Measurements from ENCODE around the gene JAM2.

Gene JAM2

GRCh38 chr21:25717491-25718147, 78.6 kb downstream of the JAM2 start:
- DNase-seq (ENCODE audit: low read depth in 2 of 2): no peak

DNA sequence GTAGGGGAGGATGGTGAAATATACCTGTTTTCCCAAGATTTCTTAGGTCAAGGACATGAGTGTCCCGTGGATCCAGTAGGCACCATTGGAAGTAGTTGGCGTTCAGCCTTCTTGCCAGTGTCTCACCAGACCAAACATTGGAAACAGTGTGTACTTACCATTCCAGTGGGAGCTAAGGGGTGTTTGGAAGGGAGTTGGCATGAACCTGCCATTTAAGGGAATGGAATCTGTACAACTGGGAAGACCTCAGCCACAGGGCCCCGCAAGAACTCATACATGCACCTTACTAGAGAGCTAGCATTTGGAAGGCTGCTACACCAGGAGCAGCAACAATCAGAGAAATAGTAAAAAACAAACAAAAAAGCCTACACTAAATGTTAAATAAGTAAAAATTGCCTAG, 82.9 kb downstream of the JAM2 start:
- no peak for DNase-seq (ENCODE audit: low read depth in 2 of 2)

GRCh38 chr21:25722631-25723030, 83.6 kb downstream of the JAM2 start:
- no peak for DNase-seq (ENCODE audit: low read depth in 2 of 2)

DNA sequence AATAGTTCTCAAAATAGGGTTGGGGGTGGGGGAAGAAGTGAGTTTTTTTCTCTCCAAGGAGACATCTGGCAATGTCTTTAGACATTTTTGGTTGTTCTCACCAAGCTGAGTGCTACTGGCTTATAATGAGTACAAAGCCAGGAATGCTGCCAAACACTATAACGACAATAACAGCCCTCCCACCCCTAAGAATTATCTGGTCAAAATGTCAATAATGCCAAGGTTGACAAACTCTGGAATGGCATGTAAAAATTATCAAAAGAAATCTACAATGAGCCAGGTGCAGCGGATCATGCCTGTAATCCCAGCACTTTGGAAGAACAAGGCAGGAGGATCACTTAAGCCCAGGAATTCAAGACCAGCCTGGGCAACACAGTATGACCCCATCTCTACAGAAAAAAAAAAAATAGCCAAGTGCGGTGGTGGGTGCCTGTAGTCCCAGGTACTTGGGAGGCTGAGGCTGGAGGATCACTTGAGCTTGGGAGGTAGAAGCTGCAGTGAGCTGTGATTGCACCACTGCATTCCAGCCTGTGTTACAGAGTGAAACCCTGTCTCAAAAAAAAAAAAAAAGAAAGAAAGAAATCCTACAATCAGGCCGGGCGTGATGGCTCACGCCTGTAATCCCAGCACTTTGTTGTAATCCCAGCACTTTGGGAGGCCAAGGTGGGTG, 93.2 kb downstream of the JAM2 start:
- DNase-seq (ENCODE audit: low read depth in 2 of 2): no peak

DNA sequence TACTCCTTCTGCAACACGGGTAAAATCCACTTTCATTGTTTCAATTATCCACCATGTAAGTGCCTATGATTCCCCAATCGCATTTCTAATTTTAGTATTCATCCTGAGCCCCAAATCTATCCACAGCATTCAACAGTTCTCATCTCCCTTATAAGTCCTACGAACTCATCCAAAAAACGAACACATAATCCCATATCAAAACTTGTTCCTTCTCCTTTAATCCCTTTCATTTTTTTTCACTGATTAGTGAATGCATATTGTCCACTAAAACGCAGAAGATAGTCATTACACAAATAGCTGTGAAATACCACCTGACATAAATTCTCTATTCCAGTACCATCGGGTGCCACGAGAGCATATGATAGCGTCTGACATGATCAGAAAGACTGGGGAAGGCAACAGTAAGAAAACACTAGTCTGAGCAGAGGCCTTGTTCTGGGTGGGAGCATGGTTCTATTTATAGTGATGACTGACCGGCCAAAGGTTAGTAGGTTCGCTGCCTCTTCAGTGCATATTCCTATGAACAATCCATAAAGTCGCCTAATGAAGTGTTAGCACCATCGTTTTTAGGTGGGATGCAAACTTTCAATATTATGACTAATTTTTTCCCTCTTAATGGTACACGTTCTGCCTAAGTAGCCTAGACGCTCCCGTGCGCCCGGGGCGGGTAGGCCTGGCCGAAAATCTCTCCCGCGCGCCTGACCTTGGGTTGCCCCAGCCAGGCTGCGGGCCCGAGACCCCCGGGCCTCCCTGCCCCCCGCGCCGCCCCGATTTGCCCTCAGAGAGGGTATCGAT, 95.0 kb downstream of the JAM2 start:
- DNase-seq (ENCODE audit: low read depth in 2 of 2): no peak

GRCh38 chr21:25734654-25734903, 95.5 kb downstream of the JAM2 start:
- DNase-seq (ENCODE audit: low read depth in 2 of 2): no peak

DNA sequence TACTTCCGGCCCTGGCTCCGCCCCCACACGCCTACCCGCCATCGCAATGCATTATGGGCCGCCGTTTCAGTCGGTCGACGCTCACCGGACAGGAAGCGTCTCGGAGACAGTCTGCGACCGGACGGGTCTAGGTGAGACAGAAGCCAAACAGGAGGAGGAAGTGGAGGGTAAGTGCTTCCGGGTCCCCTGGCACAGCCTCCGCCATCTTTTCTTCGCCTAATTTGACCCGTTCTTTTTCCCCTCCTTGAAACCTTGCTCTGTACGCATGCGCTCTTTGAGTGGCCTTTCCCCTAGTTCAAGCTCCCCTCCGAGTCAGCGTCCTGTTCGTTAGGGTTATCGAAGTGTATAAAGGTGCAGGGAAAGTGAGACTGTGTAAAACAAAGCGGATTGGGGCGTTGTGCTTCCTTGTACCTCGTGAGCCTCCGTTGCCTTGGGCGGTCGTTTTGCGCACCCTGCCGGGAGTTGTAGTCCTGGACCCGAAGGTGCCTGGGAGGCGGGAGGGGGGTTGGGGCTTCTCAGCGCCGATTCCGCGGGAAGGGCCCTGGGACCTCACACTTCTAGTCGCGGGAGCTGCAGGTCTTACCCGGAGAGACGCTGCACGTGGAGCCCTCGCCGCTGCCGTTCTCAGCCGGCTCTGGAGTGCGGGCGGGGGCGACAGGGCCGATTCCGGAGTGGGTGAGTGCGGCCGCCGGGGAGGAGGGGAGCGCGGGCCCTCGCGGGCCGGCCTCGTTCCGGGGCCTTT, 96.0 kb downstream of the JAM2 start, which contains the start of the genes ATP5PF and GABPA:
ATP5PF (minus strand) TSS at position 1 of the 742 bp plus-strand sequence. CDS start 5,110 bp downstream, outside the sequence.
GABPA (plus strand) TSS at position 69 of the 742 bp plus-strand sequence. CDS start 6,627 bp downstream, outside the sequence.
- DNase-seq (ENCODE audit: low read depth in 2 of 2): peak; percentile 95 to 96

- DNase-seq (ENCODE audit: low read depth in 2 of 2): peak in 1 of 2 donors; percentile 50
These were observed 96.9 kb downstream of the JAM2 start for GRCh38 chr21:25735646-25736597.

GRCh38 chr21:25737421-25737820, 98.4 kb downstream of the JAM2 start:
- DNase-seq (ENCODE audit: low read depth in 2 of 2): no peak

DNA sequence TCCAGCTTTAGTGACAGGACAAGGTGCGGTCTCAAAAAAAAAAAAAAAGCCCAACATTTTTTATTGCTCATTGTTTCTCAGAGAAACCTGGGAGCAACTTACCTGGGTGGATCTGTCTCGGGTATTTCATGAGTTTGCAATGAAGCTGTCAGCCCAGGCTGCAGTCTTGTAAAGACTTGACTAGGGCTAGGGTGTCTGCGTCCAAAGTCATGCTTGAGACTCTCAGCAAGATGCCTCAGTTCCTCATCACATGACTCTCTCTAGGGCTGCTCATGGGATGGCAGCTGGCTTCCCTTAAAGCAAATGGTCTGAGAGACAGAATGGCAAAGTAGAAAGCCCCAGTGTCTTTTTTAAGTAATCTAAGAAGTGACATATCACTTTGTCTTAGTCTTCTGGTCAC, 103.8 kb downstream of the JAM2 start:
- no peak for DNase-seq (ENCODE audit: low read depth in 2 of 2)

DNA sequence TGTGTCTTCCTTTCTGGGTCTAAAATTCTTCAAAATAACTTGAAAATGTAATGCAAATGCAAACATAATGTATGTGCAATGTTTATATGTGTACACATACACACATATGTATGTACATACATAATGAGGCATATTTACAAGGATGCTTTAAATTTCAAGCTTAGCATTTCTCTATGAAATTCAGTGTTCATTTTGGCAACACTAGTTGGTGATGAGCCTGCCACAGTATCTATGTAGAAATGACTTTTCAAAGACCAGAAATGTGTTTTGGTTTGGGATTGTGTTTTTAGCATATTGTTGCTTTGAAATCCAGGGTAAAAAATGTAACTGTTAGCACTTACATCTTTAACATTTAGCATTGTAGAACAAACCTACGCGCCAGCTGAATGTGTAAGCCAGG, 105.8 kb downstream of the JAM2 start:
- no peak for DNase-seq (ENCODE audit: low read depth in 2 of 2)

DNA sequence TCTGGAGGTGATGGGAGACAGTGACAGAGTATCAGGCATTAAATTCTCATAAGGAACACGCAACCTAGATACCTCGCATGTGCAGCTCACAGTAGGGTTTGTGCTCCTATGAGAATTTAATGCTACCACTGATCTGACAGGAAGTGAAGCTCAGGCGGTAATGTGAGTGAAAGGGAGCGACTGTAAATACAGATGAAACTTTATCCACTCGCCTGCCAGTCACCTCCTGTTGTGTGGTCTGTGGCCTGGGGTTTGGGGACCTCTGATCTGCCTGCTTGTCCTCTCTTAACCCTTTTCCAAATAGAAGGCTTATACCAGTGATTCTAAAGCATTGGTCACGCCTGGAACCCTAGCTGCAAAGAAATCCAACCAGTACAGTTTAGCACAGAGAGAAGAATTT, 111.0 kb downstream of the JAM2 start:
- no peak for DNase-seq (ENCODE audit: low read depth in 2 of 2)

GRCh38 chr21:25752416-25752815, 113.4 kb downstream of the JAM2 start:
- DNase-seq (ENCODE audit: low read depth in 2 of 2): no peak

DNA sequence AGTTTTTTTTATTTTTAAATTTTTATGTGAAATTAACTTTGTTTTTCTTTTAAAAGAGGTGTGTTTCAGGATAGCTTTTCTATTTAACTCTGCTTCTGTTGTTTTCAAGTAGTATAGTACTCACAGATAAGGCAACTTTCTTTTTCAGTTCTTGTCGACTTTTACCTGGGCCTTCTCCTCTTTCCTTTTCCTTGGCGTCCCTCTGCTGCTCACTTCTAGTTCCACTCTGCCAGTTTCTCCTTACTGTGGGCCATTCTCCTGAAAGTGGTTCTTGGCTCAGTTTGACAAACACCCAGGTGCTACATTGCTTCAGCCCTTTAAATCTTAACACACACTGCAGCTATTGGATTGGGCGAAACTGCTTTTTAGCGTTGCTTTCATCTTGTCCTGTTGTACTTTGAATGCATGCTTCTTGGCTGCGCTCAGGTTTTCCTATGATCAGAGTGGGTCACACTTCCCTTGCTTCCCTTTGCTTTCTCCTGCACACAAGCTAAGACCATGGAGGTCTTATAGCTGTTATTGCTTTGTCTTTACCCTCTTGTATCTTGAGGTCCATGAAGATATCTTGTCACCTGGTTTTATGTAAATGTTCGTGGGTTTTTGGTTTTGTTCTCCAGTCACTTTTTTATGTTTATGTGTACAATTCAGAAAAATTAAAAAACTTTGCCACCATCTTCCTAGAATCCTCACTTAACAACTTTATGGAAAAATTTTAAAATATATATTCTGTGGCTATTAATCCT, 117.3 kb downstream of the JAM2 start:
- DNase-seq (ENCODE audit: low read depth in 2 of 2): no peak

DNA sequence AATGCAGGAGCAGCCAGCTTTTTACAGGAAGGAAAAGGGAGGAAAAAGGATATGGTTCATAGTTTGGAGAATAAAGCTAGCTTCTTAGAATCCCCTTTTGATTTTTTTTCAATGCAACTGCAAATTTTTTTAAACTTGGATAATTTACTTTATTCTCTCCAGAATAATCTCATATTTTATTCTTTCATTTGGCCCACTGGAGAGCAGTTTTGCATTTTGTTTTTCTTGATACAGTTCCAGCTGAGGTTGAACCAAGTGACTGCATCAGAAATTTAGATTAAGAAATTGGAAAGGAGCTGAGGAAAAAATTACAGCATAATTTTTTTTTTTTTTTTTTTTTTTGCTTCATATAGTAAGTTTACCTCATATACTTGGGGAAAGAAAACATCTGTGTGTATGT, 118.5 kb downstream of the JAM2 start:
- DNase-seq (ENCODE audit: low read depth in 2 of 2): no peak

GRCh38 chr21:25759573-25759972, 120.5 kb downstream of the JAM2 start:
- DNase-seq (ENCODE audit: low read depth in 2 of 2): no peak

DNA sequence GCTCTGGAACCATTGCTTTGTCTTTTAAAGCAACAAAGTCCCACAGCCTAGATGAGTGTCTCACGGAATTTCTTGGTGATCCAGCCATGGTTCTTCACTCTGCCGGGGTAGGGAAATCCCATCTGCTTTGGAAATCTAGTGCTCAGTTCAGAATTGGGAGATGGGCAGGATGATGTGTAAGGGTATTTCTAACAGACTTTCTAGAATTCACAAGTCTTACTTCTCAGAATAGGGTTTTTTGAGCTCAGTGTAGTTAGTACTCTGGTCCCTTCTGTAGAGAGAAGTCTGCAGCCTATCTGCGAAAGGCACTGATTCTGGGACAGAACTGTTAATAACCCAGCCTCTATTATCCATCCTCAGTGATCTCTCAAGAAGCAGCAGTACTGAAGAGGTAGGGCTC, 121.0 kb downstream of the JAM2 start:
- DNase-seq (ENCODE audit: low read depth in 2 of 2): no peak

GRCh38 chr21:25760677-25761076, 121.6 kb downstream of the JAM2 start:
- no peak for DNase-seq (ENCODE audit: low read depth in 2 of 2)

DNA sequence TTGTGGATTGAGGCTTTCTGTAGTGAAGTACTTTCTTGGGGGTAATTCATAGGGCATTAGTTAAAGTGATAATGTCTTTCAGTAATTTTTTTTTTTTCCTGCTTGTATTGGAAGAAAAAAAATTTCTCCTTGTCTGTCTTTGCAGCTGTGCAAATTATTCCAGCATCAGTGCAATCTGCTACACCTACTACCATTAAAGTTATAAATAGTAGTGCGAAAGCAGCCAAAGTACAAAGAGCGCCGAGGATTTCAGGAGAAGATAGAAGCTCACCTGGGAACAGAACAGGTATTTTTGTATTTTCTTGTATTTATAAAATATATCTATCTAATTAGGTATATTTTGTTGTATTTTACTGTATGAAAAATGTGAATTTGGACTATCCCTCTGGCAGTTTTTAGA, 125.0 kb downstream of the JAM2 start:
- DNase-seq (ENCODE audit: low read depth in 2 of 2): no peak

Data from stimulated activated CD8-positive, alpha-beta memory T cell treated with anti-CD3 and anti-CD28 coated beads, Interleukin-15, amount 100 ng/mL, for 4 hours (primary cell).